Breast epithelium (tissue), 3 donors: Measurements from ENCODE around the gene ZHX3.

Experiments
- CTCF ChIP-seq, 3 donors: fragments of 450-650 bp; IDR thresholded peaks; one replicate each; pipeline ENCODE4 v1.5.1; 2016 to 2017; ENCODE audit warnings: antibody characterized with exemption in 3 of 3, mild to moderate bottlenecking in 3 of 3, moderate library complexity in 3 of 3
- POLR2A ChIP-seq: fragments of 450-650 bp; IDR thresholded peaks from one replicate; pipeline ENCODE4 v1.6.1; 2016; ENCODE audit warnings: antibody characterized with exemption, mild to moderate bottlenecking, moderate library complexity
- POLR2AphosphoS5 ChIP-seq, 3 donors: sonication (generic); formaldehyde crosslinking; IDR thresholded peaks; one replicate each; pipeline ENCODE4 v1.6.1; 2017; ENCODE audit warnings: antibody characterized with exemption in 3 of 3

- TF ChIP-seq CTCF (IDR thresholded peaks at IDR 0.05) (no peak), POLR2A (no peak), POLR2AphosphoS5 (IDR thresholded peaks at IDR 0.05) (no peak)
Measured at GRCh38 chr20:41226426-41226825, 91.1 kb downstream of the ZHX3 start.
